Measurements from ENCODE around the gene FGF23. TPM values are rescaled to one million over a fixed set of nuclear protein-coding genes. Genes with fewer than 3 reads are reported as not detected.

The FGF23 gene
- total RNA-seq (2013), result not detected
- polyA plus RNA-seq (not detected), polyA minus RNA-seq (not detected in 2 replicates), total RNA-seq (0 to 2.7 (median 0) reads per million in 11 experiments)

DNA sequence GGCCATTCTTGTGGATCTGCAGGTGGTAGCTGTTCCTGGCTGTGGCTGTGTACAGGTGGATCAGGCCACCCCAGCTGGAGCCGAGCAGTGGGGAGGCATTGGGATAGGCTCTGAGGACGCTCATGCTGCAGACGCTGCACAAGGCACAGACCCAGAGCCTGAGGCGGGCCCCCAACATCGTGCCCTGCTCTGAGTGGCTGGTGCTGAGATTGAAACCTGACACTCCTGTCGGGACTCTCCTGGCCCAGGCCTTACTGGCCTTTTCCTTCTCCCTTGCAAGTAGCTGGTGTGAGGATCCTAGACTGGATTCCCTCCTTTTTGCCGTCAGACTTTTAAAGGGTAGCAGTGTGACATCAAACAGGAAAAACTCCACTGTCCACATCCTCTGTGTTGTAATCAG, at the start of gene FGF23:
TSS of gene FGF23 (minus strand) at position 308 of the 400 bp plus-strand sequence. CDS start at position 178, 130 bp downstream.
- Histone ChIP-seq H3K4me1 (ENCODE audit: control insufficient read depth in 1 of 2, insufficient read depth in 2 of 2, low read length in 2 of 2) (no peaks in the 10 kb centered on the region), H3K4me2 (replicated peaks; ENCODE audit: extremely low read depth, low read length, poor library complexity, severe bottlenecking) (no peak within 1 kb of the TSS), H3K36me3 (replicated peaks in 1 of 2; ENCODE audit: control insufficient read depth in 1 of 2, insufficient read depth in 2 of 2, low read length in 2 of 2) (no peaks in the 10 kb centered on the region), H3K9ac (ENCODE audit: insufficient read depth, low read length, poor library complexity, severe bottlenecking) (no peak within 1 kb of the TSS), H3K79me2 (ENCODE audit: insufficient read depth, low read length) (no peaks in the 10 kb centered on the region), H3K4me3 (replicated peaks in 1 of 3; ENCODE audit: low read depth in 2 of 3, low read length in 3 of 3) (no peak within 1 kb of the TSS), H3K27me3 (ENCODE audit: control insufficient read depth in 2 of 2, insufficient read depth in 2 of 2, low read length in 2 of 2) (peaks cover 11 to 19% of the 10 kb centered on the region in 2 donors), H2AFZ (ENCODE audit: insufficient read depth, low read depth, low read length, poor library complexity, severe bottlenecking) (no peak within 1 kb of the TSS), H3K27ac (ENCODE audit: low read depth in 1 of 2, low read length in 2 of 2) (no peak within 1 kb of the TSS), H3K9me3 (replicated peaks in 1 of 2; ENCODE audit: control insufficient read depth in 1 of 2, insufficient read depth in 1 of 2, low read length in 2 of 2) (no peaks in the 10 kb centered on the region), H4K20me1 (ENCODE audit: insufficient read depth, low read length) (no peaks in the 10 kb centered on the region)
- peaks cover 3% of the 10 kb centered on the region for H3K4me1 Mint-ChIP-seq
- peaks cover 5 to 25% (median 12%) of the 10 kb centered on the region in 3 donors for H3K27me3 Mint-ChIP-seq (ENCODE audit: low read depth in 3 of 3)
- H3K36me3 Mint-ChIP-seq, result no peaks in the 10 kb centered on the region
- intact Hi-C loops (cut with micrococcal nuclease), result no loop called here
- DNase-seq, result no peak
- TF ChIP-seq, protein P1, sequence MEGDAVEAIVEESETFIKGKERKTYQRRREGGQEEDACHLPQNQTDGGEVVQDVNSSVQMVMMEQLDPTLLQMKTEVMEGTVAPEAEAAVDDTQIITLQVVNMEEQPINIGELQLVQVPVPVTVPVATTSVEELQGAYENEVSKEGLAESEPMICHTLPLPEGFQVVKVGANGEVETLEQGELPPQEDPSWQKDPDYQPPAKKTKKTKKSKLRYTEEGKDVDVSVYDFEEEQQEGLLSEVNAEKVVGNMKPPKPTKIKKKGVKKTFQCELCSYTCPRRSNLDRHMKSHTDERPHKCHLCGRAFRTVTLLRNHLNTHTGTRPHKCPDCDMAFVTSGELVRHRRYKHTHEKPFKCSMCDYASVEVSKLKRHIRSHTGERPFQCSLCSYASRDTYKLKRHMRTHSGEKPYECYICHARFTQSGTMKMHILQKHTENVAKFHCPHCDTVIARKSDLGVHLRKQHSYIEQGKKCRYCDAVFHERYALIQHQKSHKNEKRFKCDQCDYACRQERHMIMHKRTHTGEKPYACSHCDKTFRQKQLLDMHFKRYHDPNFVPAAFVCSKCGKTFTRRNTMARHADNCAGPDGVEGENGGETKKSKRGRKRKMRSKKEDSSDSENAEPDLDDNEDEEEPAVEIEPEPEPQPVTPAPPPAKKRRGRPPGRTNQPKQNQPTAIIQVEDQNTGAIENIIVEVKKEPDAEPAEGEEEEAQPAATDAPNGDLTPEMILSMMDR (IDR thresholded peaks at IDR 0.05), result no peak
- H3K27ac Mint-ChIP-seq, result peak within 1 kb of the TSS in 1 of 7 donors; percentile 41
- WGBS (ENCODE audit: insufficient coverage), result 23% methylated on average over 7 of the region's 7 CpGs
- no peaks in the 10 kb centered on the region for H3K9me3 Mint-ChIP-seq
- no peak within 1 kb of the TSS for H3K4me3 Mint-ChIP-seq

- Histone ChIP-seq H3K27me3 (ENCODE audit: control insufficient read depth in 2 of 2, insufficient read depth in 2 of 2, low read length in 2 of 2) (no peaks in the 10 kb centered on the region), H3K9me3 (replicated peaks in 1 of 2; ENCODE audit: control insufficient read depth in 1 of 2, insufficient read depth in 1 of 2, low read length in 2 of 2) (no peaks in the 10 kb centered on the region), H2AFZ (ENCODE audit: insufficient read depth, low read depth, low read length, poor library complexity, severe bottlenecking) (no peak overlapping the region), H3K9ac (ENCODE audit: insufficient read depth, low read length, poor library complexity, severe bottlenecking) (no peak overlapping the region), H3K4me1 (ENCODE audit: control insufficient read depth in 1 of 2, insufficient read depth in 2 of 2, low read length in 2 of 2) (no peaks in the 10 kb centered on the region), H3K27ac (ENCODE audit: low read depth in 1 of 2, low read length in 2 of 2) (no peak overlapping the region), H3K4me3 (replicated peaks in 1 of 3; ENCODE audit: low read depth in 2 of 3, low read length in 3 of 3) (no peak overlapping the region), H3K79me2 (ENCODE audit: insufficient read depth, low read length) (no peaks in the 10 kb centered on the region), H3K36me3 (replicated peaks in 1 of 2; ENCODE audit: control insufficient read depth in 1 of 2, insufficient read depth in 2 of 2, low read length in 2 of 2) (no peaks in the 10 kb centered on the region), H4K20me1 (ENCODE audit: insufficient read depth, low read length) (no peaks in the 10 kb centered on the region), H3K4me2 (replicated peaks; ENCODE audit: extremely low read depth, low read length, poor library complexity, severe bottlenecking) (no peak overlapping the region)
- no peak overlapping the region for H3K27ac Mint-ChIP-seq
- H3K4me1 Mint-ChIP-seq, result no peaks in the 10 kb centered on the region
- DNase-seq, result no peak
- TF ChIP-seq, protein P1 (IDR thresholded peaks at IDR 0.05), result no peak
- intact Hi-C loops (cut with micrococcal nuclease), result loop anchor here (5.0 kb wide), 2 partner anchors 98 to 103 kb away; no protein-coding TSS in a partner anchor
- no peaks in the 10 kb centered on the region for H3K36me3 Mint-ChIP-seq
- H3K4me3 Mint-ChIP-seq, result no peak overlapping the region
- WGBS (ENCODE audit: insufficient coverage), result 97% methylated on average over 3 of the region's 6 CpGs
- H3K9me3 Mint-ChIP-seq, result peaks cover 0 to 2% (median 0%) of the 10 kb centered on the region in 7 donors
- H3K27me3 Mint-ChIP-seq (ENCODE audit: low read depth in 3 of 3), result peaks cover 9 to 17% (median 13%) of the 10 kb centered on the region in 3 donors
These were observed 44.9 kb upstream of the FGF23 start for GRCh38 chr12:4424422-4424821.
